NAMALWA (cell line): ENCODE measurements around the gene TMPRSS5.
"Not testable (repeated sequence)": the region's sequence is repeated elsewhere in the genome, so short reads cannot be mapped to it uniquely, and the experiment has no call there.

Experiments
- DNase-seq: peaks from one replicate; pipeline ENCODE4 v3.0.0-alpha.2; 2015; ENCODE audit warnings: low spot score

TMPRSS5 gene

GRCh38 chr11:113697111-113697510 lies 9.0 kb downstream of the TMPRSS5 start:
- no peak for DNase-seq

DNA sequence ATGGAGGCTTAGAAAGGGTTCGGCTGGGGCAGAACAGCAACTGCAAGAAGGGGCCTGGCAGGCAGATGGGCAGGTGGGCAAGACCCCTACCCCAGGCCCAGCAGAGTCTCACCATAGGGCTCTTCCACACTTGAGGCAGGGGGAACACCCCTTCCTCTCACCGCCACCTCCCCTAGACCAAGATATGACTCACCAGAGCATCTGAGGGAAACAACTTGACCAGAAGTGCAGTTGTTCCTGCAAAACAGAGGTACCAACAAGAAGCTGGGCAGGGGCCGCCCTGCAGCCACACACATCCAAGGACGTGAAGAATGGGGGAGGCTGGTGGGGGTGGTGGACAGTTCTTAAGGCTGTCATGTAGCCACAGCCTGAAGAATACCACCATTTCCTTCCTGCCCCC lies 10.9 kb downstream of the TMPRSS5 start:
- DNase-seq = no peak

DNA sequence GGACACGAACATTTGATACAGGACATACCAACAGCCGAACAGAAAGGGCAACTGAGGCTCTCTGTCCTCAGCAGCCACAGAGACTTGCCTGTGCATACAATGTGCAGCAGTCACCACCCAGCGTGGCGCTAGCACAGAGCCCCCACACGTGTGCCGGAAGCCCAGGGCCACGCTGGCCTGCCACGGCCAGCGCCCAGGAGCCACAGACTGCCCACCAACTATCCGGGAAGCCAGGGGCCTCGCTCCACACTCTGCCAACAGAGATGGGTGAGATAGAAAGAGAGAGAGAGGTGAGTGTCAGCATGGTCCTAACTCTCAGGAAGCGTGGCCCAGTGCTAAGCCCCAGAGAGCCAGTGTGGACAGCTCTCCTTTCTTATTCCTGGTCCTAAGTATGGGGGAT lies 11.7 kb downstream of the TMPRSS5 start:
- DNase-seq = no peak

DNA sequence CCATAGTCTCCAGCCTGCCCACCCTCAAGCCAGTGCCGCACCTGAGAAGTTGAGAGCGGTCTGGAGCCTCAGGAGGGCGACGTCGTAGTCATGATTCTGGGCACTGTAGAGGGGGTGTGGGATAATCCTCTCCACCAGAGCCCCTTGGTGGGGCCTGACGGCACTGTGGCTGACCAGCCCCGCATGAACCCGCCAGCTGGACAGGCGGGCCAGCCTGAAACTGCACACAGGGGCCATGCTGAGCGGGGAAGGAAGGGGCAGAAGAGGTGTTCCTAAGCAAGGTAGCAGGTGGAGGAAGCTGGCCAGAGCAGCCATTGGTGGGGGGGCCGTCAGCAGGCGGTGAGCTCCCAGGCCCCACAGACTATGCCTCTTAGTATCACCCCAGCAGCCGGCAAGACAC lies 13.1 kb downstream of the TMPRSS5 start:
- DNase-seq = no peak

GRCh38 chr11:113690619-113691569 lies 15.2 kb downstream of the TMPRSS5 start:
- peak; percentile 41 for DNase-seq

- no peak for DNase-seq
These were observed 16.1 kb downstream of the TMPRSS5 start for GRCh38 chr11:113689768-113690618.

- no peak for DNase-seq
These were observed 20.3 kb downstream of the TMPRSS5 start for GRCh38 chr11:113685654-113686359.

- DNase-seq = no peak
These were observed 21.6 kb downstream of the TMPRSS5 start for GRCh38 chr11:113684496-113684895.

GRCh38 chr11:113683481-113684046 lies 22.5 kb downstream of the TMPRSS5 start:
- DNase-seq = no peak

DNA sequence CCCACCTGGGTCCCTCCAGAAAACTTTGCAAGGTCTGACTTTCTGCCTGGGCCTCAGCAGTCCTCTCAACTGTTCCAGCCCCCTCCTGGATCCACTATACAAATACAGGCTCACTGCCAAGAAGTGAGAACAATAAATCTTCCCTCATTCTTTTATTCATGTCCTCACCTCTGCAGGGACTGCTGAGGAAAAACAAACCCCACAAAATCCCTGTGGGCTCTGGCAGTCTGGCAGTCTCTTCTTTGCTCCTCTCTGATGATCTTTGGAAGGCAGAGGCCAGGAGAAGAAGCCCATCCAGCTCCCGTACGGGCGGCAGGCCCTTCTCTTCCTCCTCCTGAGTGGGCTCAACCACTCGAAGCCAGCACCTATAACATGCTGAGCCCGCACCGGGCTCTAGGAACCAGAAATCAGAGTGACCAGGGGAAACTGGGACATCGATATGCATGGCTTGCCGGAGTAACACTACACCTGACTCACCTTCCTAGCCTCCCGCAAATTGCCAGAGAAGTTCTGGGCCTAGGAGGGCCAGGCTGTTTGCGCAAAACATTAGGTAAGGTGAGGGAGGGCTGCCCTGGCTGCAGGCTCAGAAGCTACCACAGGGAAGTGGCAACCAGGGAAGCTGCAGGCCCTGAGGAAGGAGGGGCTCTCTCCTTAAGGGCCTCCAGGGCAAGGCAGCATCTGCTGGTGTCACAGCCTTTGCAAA lies 24.2 kb downstream of the TMPRSS5 start:
- DNase-seq = no peak

- no peak for DNase-seq
These were observed 24.8 kb downstream of the TMPRSS5 start for GRCh38 chr11:113681282-113681681.

- DNase-seq = no peak
These were observed 28.4 kb downstream of the TMPRSS5 start for GRCh38 chr11:113677685-113678084.

GRCh38 chr11:113675565-113675964 lies 30.5 kb downstream of the TMPRSS5 start:
- no peak for DNase-seq

DNA sequence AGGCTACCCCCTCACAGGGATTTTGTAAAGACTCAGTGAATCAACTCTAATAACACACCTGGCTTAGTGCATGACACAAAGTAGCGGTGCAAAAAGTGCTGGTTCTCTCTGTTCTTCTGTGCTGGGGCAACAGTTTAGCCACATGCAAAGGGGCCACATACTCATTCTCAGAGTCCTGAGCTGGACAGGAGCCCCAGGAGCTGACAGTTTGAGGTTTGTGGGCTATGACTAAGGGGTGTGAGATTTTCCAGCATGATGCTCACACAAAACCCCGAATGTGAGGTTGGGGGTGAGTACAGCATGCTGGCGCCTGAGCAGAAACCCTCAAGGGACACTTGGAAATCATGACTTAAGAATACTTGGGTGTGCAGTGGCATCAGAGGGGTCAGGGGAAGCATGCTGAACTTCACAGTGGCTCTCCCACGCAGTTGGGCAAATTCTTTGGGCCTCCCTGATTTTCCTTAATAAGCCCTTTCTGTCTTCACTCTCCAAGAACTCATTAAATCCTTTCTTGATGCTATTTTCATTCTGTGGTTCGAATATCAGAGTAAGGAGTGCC lies 31.0 kb downstream of the TMPRSS5 start:
- DNase-seq = no peak

DNA sequence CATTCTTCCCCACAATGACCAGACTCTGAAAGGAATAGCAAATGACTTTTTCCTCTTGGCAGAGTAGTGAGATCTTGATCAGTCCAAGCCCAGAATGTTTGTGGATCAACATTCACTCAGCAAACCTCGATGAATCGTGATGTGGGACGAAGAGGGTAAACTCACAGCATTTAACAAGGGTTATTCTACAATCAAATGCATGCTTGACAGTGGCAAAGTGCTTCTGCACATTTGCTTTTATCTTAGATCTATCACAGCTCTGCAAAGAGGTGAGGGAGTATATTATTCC lies 31.8 kb downstream of the TMPRSS5 start:
- no peak for DNase-seq

DNA sequence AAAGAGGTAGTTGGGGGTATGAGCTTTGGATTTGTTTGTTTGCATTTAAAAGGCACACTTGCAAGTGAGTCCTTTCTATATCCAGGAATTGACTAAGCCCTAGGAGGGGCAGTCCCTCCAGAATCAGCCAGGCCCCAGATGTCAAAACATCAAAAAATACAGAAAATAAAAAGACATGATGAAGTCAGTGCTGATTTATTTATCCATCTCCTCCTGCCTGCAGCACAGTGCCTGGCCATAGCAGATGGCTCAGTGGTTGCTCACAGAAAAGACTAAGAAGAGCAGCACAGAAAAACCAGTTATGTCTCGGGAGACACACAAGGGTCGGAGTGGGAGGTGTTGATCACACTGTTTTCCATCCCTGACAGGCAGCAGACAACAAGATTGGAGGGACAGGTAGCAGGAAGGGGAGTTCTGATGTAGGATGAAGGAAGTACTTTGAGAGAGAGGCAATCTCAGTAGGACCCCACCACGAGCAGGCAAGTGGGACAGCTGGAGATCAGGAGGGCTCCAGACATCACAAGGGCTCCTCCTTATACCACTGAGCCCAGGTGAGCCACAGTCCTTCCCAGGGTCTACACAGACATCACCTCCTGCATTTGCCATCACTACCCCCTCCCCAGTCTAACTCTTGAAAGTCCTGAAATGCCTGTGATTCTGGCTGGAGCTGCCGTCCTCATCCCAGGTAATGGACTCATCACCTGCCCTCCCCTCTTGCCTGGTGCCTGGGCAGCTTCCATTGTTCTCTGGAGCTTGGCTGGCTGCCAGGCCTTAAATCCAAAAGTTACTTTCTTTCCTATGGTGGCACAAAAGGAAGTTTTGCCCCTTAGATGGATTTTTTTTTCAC lies 32.3 kb downstream of the TMPRSS5 start:
- no peak for DNase-seq

DNA sequence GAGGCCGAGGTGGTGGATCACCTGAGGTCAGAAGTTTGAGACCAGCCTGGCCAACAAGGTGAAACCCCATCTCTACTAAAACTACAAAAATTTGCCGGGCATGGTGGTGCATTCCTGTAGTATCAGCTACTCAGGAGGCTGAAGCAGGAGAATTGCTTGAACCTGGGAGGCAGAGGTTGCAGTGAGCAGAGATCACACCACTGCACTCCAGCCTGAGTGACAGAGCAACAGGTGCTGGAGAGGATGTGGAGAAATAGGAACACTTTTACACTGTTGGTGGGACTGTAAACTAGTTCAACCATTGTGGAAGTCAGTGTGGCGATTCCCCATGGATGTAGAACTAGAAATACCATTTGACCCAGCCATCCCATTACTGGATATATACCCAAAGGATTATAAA lies 34.2 kb downstream of the TMPRSS5 start:
- not testable (repeated sequence) for DNase-seq

- no peak for DNase-seq
These were observed 35.3 kb downstream of the TMPRSS5 start for GRCh38 chr11:113670831-113671215.

- no peak for DNase-seq
These were observed 35.8 kb downstream of the TMPRSS5 start for GRCh38 chr11:113670149-113670830.

GRCh38 chr11:113668255-113668654 lies 37.9 kb downstream of the TMPRSS5 start:
- no peak for DNase-seq
